Upper lobe of left lung (tissue), 4 donors: ENCODE data around the gene RAB36.

ENCODE experiments used
- EP300 ChIP-seq, 4 donors: sonication (generic); formaldehyde crosslinking; IDR thresholded peaks; one replicate each; pipeline ENCODE4 v1.5.1; 2017; ENCODE audit warnings: antibody characterized with exemption in 4 of 4, control low read depth in 2 of 4
- POLR2A ChIP-seq, 4 donors: fragments of 450-650 bp; IDR thresholded peaks; one replicate each; pipeline ENCODE4 v1.5.1; 2016 to 2017; ENCODE audit warnings: antibody characterized with exemption in 4 of 4, mild to moderate bottlenecking in 2 of 4
- TF ChIP-seq, protein P1 (sequence below), 6 experiments: fragments of 450-650 bp in 4 of 6; fragments of 200-600 bp in 2 of 6; sonication (generic) in 2 of 6; IDR thresholded peaks; one replicate each; pipeline ENCODE4 v1.5.1; 2016 to 2019; ENCODE audit warnings: antibody characterized with exemption in 6 of 6

DNA sequence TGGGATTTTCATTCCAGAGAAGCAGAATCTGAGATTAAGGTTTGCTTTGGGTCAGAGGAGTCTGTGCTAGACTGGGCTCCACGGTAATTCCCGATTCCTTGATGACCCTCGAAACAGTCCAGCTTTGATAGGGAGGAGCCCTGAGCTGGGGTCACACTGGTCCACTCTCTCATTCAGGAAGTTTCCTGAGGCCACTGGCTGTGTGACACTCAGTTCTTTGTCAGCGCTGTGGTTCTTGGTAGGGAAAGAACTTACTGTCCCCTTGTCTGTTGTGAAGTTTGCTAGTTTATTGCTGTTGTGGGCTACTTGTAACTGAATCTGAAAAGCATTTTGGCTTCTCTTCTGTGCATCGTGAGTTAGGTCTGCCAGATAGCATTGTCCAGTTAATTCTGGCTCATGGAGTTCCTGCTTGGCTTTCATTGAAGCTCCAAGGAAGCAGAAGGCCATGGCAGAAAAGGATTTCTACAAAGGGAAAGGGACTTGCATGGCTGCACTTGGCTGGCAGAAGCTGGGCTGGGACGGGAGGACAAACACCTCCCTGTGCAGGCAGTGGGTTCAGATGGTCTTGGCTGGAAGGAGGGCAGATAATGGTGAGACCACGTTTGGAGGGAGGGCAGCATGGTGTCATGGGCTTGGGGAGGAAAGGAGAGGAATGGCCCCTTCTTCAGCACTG lies 58.3 kb downstream of the RAB36 start:
- TF ChIP-seq, protein P1, sequence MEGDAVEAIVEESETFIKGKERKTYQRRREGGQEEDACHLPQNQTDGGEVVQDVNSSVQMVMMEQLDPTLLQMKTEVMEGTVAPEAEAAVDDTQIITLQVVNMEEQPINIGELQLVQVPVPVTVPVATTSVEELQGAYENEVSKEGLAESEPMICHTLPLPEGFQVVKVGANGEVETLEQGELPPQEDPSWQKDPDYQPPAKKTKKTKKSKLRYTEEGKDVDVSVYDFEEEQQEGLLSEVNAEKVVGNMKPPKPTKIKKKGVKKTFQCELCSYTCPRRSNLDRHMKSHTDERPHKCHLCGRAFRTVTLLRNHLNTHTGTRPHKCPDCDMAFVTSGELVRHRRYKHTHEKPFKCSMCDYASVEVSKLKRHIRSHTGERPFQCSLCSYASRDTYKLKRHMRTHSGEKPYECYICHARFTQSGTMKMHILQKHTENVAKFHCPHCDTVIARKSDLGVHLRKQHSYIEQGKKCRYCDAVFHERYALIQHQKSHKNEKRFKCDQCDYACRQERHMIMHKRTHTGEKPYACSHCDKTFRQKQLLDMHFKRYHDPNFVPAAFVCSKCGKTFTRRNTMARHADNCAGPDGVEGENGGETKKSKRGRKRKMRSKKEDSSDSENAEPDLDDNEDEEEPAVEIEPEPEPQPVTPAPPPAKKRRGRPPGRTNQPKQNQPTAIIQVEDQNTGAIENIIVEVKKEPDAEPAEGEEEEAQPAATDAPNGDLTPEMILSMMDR (IDR thresholded peaks at IDR 0.05), result no peak
- no peak for TF ChIP-seq POLR2A (IDR thresholded peaks at IDR 0.05)
- TF ChIP-seq EP300 (IDR thresholded peaks at IDR 0.05), result no peak
